Neural progenitor cell (in vitro differentiated cells): Measurements from ENCODE around the gene MRAS. TPM values are rescaled to one million over a fixed set of nuclear protein-coding genes. Genes with fewer than 3 reads are reported as not detected.

ENCODE experiments used
- DNase-seq: peaks from one replicate; pipeline ENCODE4 v3.0.0-alpha.2; 2016; ENCODE audit warnings: low spot score
- H2AFZ ChIP-seq: fragments of 200-600 bp; sonication (generic); replicated peaks from 2 replicates; pipeline ENCODE4 v1.6.1; 2016; ENCODE audit warnings: antibody characterized with exemption
- H3F3A ChIP-seq: fragments of 200-600 bp; sonication (generic); 2 replicates; pipeline ENCODE4 v1.6.1; 2016; ENCODE audit warnings: antibody characterized with exemption, low read depth
- H3K27ac ChIP-seq: fragments of 200-600 bp; sonication (generic); 2 replicates; pipeline ENCODE4 v1.5.1; 2016; ENCODE audit warnings: mild to moderate bottlenecking
- H3K27me3 ChIP-seq: fragments of 200-600 bp; sonication (generic); 2 replicates; pipeline ENCODE4 v1.6.1; 2016; ENCODE audit warnings: mild to moderate bottlenecking, moderate library complexity
- H3K36me3 ChIP-seq: fragments of 200-600 bp; sonication (generic); 2 replicates; pipeline ENCODE4 v1.5.1; 2016
- H3K4me1 ChIP-seq: fragments of 200-600 bp; sonication (generic); 2 replicates; pipeline ENCODE4 v1.6.1; 2016; ENCODE audit warnings: mixed run types
- H3K4me2 ChIP-seq: fragments of 200-600 bp; sonication (generic); 2 replicates; pipeline ENCODE4 v1.6.1; 2016
- H3K4me3 ChIP-seq: fragments of 200-600 bp; sonication (generic); 2 replicates; pipeline ENCODE4 v1.5.1; 2016
- H3K79me2 ChIP-seq: fragments of 200-600 bp; sonication (generic); 2 replicates; pipeline ENCODE4 v1.6.1; 2016; ENCODE audit warnings: low read depth
- H3K9ac ChIP-seq: fragments of 200-600 bp; sonication (generic); 2 replicates; pipeline ENCODE4 v1.6.1; 2016
- H3K9me3 ChIP-seq: fragments of 200-600 bp; sonication (generic); 2 replicates; pipeline ENCODE4 v1.5.1; 2016; ENCODE audit warnings: low read depth
- H4K20me1 ChIP-seq: fragments of 200-600 bp; sonication (generic); 2 replicates; pipeline ENCODE4 v1.6.1; 2016; ENCODE audit warnings: low read depth
- H3K27ac Mint-ChIP-seq: 3 replicates; pipeline ENCODE4 v1.8.0; 2021; ENCODE audit warnings: mixed read lengths
- H3K27me3 Mint-ChIP-seq: 2 replicates; pipeline ENCODE4 v1.8.0; 2022; ENCODE audit warnings: low read depth, mild to moderate bottlenecking, inconsistent platforms, moderate library complexity, mixed read lengths; ENCODE audit not compliant: insufficient read depth
- H3K36me3 Mint-ChIP-seq: 3 replicates; pipeline ENCODE4 v1.8.0; 2021; ENCODE audit warnings: mixed read lengths
- H3K4me1 Mint-ChIP-seq: 3 replicates; pipeline ENCODE4 v1.8.0; 2021; ENCODE audit warnings: mixed read lengths
- H3K4me3 Mint-ChIP-seq: 3 replicates; pipeline ENCODE4 v1.8.0; 2021; ENCODE audit warnings: mild to moderate bottlenecking, moderate library complexity, mixed read lengths
- H3K9me3 Mint-ChIP-seq: 3 replicates; pipeline ENCODE4 v1.8.0; 2020; ENCODE audit warnings: mixed read lengths
- CTCF ChIP-seq: fragments of 200-600 bp; sonication (generic); IDR thresholded peaks from 2 replicates; pipeline ENCODE4 v1.5.1; 2017; ENCODE audit warnings: antibody characterized with exemption, mild to moderate bottlenecking
- EZH2 ChIP-seq: fragments of 200-600 bp; sonication (generic); IDR thresholded peaks from 2 replicates; pipeline ENCODE4 v1.6.1; 2017; ENCODE audit warnings: antibody characterized with exemption, mild to moderate bottlenecking, moderate library complexity
- EZH2phosphoT487 ChIP-seq: fragments of 200-600 bp; sonication (generic); IDR thresholded peaks from 2 replicates; pipeline ENCODE4 v1.6.1; 2017; ENCODE audit warnings: antibody characterized with exemption
- total RNA-seq: library from RNA; depleted of rRNA; stranded (reverse); fragments of >200 nt; gene quantifications from 2 replicates; pipeline ENCODE4 v1.2.3, GENCODE V29; 2015; ENCODE audit warnings: low replicate concordance

The MRAS gene
- total RNA-seq, 1 donor from 2014 or later: 17.2 TPM

GRCh38 chr3:138331143-138331894 is 17.1 kb upstream of the MRAS start:
- DNase-seq: no peak
- no peaks in the 10 kb centered on the region for H3K36me3 ChIP-seq
- H3F3A ChIP-seq: no peaks in the 10 kb centered on the region
- H3K27ac Mint-ChIP-seq: no peak overlapping the region
- no peak overlapping the region for H3K4me3 ChIP-seq
- TF ChIP-seq EZH2phosphoT487 (no peak), EZH2 (no peak), CTCF (no peak)
- no peak overlapping the region for H3K27ac ChIP-seq
- H3K27me3 Mint-ChIP-seq: peaks cover 4% of the 10 kb centered on the region
- H4K20me1 ChIP-seq: no peaks in the 10 kb centered on the region
- no peaks in the 10 kb centered on the region for H3K9me3 Mint-ChIP-seq
- H3K36me3 Mint-ChIP-seq: no peaks in the 10 kb centered on the region
- peaks cover 11% of the 10 kb centered on the region for H3K4me1 ChIP-seq
- H3K9ac ChIP-seq: no peak overlapping the region
- H3K4me1 Mint-ChIP-seq: peaks cover 19% of the 10 kb centered on the region
- no peak overlapping the region for H3K4me2 ChIP-seq
- no peaks in the 10 kb centered on the region for H3K27me3 ChIP-seq
- no peak overlapping the region for H2AFZ ChIP-seq
- H3K4me3 Mint-ChIP-seq: peak overlapping the region; percentile 21
- no peaks in the 10 kb centered on the region for H3K9me3 ChIP-seq
- H3K79me2 ChIP-seq: no peaks in the 10 kb centered on the region

- DNase-seq: peak; percentile 25
- Mint-ChIP-seq H3K27ac (no peak overlapping the region), H3K4me3 (no peak overlapping the region), H3K4me1 (peaks cover 19% of the 10 kb centered on the region), H3K36me3 (no peaks in the 10 kb centered on the region), H3K27me3 (peaks cover 4% of the 10 kb centered on the region), H3K9me3 (no peaks in the 10 kb centered on the region)
- no peaks in the 10 kb centered on the region for H3K36me3 ChIP-seq
- no peak overlapping the region for H3K27ac ChIP-seq
- TF ChIP-seq CTCF (peak; percentile 66), EZH2 (no peak)
- no peak overlapping the region for H3K9ac ChIP-seq
- H2AFZ ChIP-seq: peak overlapping the region; percentile 48
- no peaks in the 10 kb centered on the region for H3K79me2 ChIP-seq
- H3K4me1 ChIP-seq: peaks cover 11% of the 10 kb centered on the region
- H3K27me3 ChIP-seq: no peaks in the 10 kb centered on the region
- H3F3A ChIP-seq: no peaks in the 10 kb centered on the region
- no peaks in the 10 kb centered on the region for H4K20me1 ChIP-seq
- H3K9me3 ChIP-seq: no peaks in the 10 kb centered on the region
- no peak overlapping the region for H3K4me2 ChIP-seq
- H3K4me3 ChIP-seq: no peak overlapping the region
Measured at GRCh38 chr3:138332472-138333073, 15.8 kb upstream of the MRAS start.

GRCh38 chr3:138334608-138335007 is 13.8 kb upstream of the MRAS start:
- Mint-ChIP-seq H3K9me3 (no peaks in the 10 kb centered on the region), H3K27ac (no peak overlapping the region), H3K36me3 (no peaks in the 10 kb centered on the region), H3K27me3 (peaks cover 2% of the 10 kb centered on the region), H3K4me3 (no peak overlapping the region), H3K4me1 (peaks cover 8% of the 10 kb centered on the region)
- Histone ChIP-seq H3K36me3 (no peaks in the 10 kb centered on the region), H2AFZ (no peak overlapping the region), H3F3A (no peaks in the 10 kb centered on the region), H3K9ac (no peak overlapping the region), H3K4me2 (no peak overlapping the region), H3K27ac (no peak overlapping the region), H4K20me1 (no peaks in the 10 kb centered on the region), H3K27me3 (no peaks in the 10 kb centered on the region), H3K9me3 (no peaks in the 10 kb centered on the region), H3K79me2 (no peaks in the 10 kb centered on the region), H3K4me1 (peaks cover 3% of the 10 kb centered on the region), H3K4me3 (no peak overlapping the region)
- no peak for TF ChIP-seq EZH2
- TF ChIP-seq CTCF: no peak
- TF ChIP-seq EZH2phosphoT487: no peak
- DNase-seq: no peak
